Smooth muscle cell (in vitro differentiated cells): ENCODE data around the gene CHRNB2. TPM values are rescaled to one million over a fixed set of nuclear protein-coding genes. Genes with fewer than 3 reads are reported as not detected.
A peak's percentile ranks its signal among the peaks of the same experiment; 100 is the strongest.

Source experiments
- DNase-seq: peaks from one replicate; lab custom pipeline; 2025; ENCODE audit not compliant: unreplicated experiment; lab: John Stamatoyannopoulos, UW
- H2AFZ ChIP-seq: fragments of 200-600 bp; sonication (generic); 2 replicates; pipeline ENCODE4 v1.6.0; 2016; ENCODE audit warnings: antibody characterized with exemption, low read depth, mild to moderate bottlenecking
- H3F3A ChIP-seq: fragments of 200-600 bp; sonication (generic); 2 replicates; pipeline ENCODE4 v1.6.0; 2017; ENCODE audit warnings: antibody characterized with exemption, low read depth
- H3K27ac ChIP-seq: fragments of 200-600 bp; sonication (generic); 2 replicates; pipeline ENCODE4 v1.5.1; 2016; ENCODE audit warnings: low read depth, mild to moderate bottlenecking
- H3K27me3 ChIP-seq: fragments of 200-600 bp; sonication (generic); 2 replicates; pipeline ENCODE4 v1.6.1; 2016; ENCODE audit warnings: low read depth, mild to moderate bottlenecking
- H3K36me3 ChIP-seq: fragments of 200-600 bp; sonication (generic); 2 replicates; pipeline ENCODE4 v1.5.1; 2016; ENCODE audit warnings: low read depth
- H3K4me1 ChIP-seq: fragments of 200-600 bp; sonication (generic); 2 replicates; pipeline ENCODE4 v1.5.1; 2016; ENCODE audit warnings: low read depth
- H3K4me2 ChIP-seq: fragments of 200-600 bp; sonication (generic); 2 replicates; pipeline ENCODE4 v1.6.0; 2016; ENCODE audit warnings: mild to moderate bottlenecking
- H3K4me3 ChIP-seq: fragments of 200-600 bp; sonication (generic); 2 replicates; pipeline ENCODE4 v1.5.1; 2016; ENCODE audit warnings: mild to moderate bottlenecking
- H3K79me2 ChIP-seq: fragments of 200-600 bp; sonication (generic); 2 replicates; pipeline ENCODE4 v1.6.0; 2016; ENCODE audit warnings: low read depth, mild to moderate bottlenecking
- H3K9ac ChIP-seq: fragments of 200-600 bp; sonication (generic); 2 replicates; pipeline ENCODE4 v1.6.0; 2016; ENCODE audit warnings: low read depth
- H3K9me3 ChIP-seq: fragments of 200-600 bp; sonication (generic); replicated peaks from 2 replicates; pipeline ENCODE4 v1.5.1; 2016; ENCODE audit warnings: low read depth
- H4K20me1 ChIP-seq: fragments of 200-600 bp; sonication (generic); 2 replicates; pipeline ENCODE4 v1.6.0; 2016; ENCODE audit warnings: low read depth
- WGBS: methylation state at CpG from one replicate; pipeline ENCODE4 v1.1.7; 2016; ENCODE audit warnings: low lambda C conversion rate; 5-methylcytosine and 5-hydroxymethylcytosine counted together
- polyA plus RNA-seq: library from polyadenylated mRNA; unstranded; fragments of >200 nt; fragmentation: Nextera tagmentation; extraction: Ambion mirVana; gene quantifications from 2 replicates; pipeline ENCODE4 v1.2.1, GENCODE V29; 2016
- total RNA-seq: library from RNA; depleted of rRNA; stranded (reverse); fragments of >200 nt; gene quantifications from 2 replicates; pipeline ENCODE4 v1.2.3, GENCODE V29; 2014
- TF ChIP-seq, protein P1 (sequence below): fragments of 200-600 bp; sonication (generic); IDR thresholded peaks from 2 replicates; pipeline ENCODE4 v1.5.1; 2017; ENCODE audit warnings: borderline replicate concordance, mild to moderate bottlenecking, antibody characterized with exemption; ENCODE audit not compliant: insufficient read depth, poor library complexity, severe bottlenecking

The CHRNB2 gene
- total and polyA plus RNA-seq, 2 experiments from 2014 or later = not detected

- H3K4me3 ChIP-seq = no peak overlapping the region
- H3K4me1 ChIP-seq = no peaks in the 10 kb centered on the region
- H3K27ac ChIP-seq = no peak overlapping the region
- no peaks in the 10 kb centered on the region for H3K9me3 ChIP-seq
- H3K27me3 ChIP-seq = no peaks in the 10 kb centered on the region
- 53% methylated on average over 11 of the region's 11 CpGs for WGBS
- TF ChIP-seq, protein P1, sequence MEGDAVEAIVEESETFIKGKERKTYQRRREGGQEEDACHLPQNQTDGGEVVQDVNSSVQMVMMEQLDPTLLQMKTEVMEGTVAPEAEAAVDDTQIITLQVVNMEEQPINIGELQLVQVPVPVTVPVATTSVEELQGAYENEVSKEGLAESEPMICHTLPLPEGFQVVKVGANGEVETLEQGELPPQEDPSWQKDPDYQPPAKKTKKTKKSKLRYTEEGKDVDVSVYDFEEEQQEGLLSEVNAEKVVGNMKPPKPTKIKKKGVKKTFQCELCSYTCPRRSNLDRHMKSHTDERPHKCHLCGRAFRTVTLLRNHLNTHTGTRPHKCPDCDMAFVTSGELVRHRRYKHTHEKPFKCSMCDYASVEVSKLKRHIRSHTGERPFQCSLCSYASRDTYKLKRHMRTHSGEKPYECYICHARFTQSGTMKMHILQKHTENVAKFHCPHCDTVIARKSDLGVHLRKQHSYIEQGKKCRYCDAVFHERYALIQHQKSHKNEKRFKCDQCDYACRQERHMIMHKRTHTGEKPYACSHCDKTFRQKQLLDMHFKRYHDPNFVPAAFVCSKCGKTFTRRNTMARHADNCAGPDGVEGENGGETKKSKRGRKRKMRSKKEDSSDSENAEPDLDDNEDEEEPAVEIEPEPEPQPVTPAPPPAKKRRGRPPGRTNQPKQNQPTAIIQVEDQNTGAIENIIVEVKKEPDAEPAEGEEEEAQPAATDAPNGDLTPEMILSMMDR = peak; percentile 32
- H3K4me2 ChIP-seq = no peak overlapping the region
- DNase-seq = no peak
- no peaks in the 10 kb centered on the region for H3K36me3 ChIP-seq
- no peaks in the 10 kb centered on the region for H3K79me2 ChIP-seq
- no peaks in the 10 kb centered on the region for H3F3A ChIP-seq
- no peak overlapping the region for H2AFZ ChIP-seq
- H3K9ac ChIP-seq = no peak overlapping the region
- no peaks in the 10 kb centered on the region for H4K20me1 ChIP-seq
Observed at GRCh38 chr1:154533952-154534844, 33.4 kb upstream of the CHRNB2 start.

GRCh38 chr1:154536570-154536969 is 31.0 kb upstream of the CHRNB2 start:
- 69% methylated on average over 7 of the region's 7 CpGs for WGBS
- no peak for DNase-seq
- no peak overlapping the region for H3K9ac ChIP-seq
- no peak overlapping the region for H3K4me2 ChIP-seq
- no peak overlapping the region for H3K4me3 ChIP-seq
- TF ChIP-seq, protein P1 = no peak
- no peaks in the 10 kb centered on the region for H3K9me3 ChIP-seq
- H3K27me3 ChIP-seq = peaks cover 7% of the 10 kb centered on the region
- no peak overlapping the region for H2AFZ ChIP-seq
- H3K79me2 ChIP-seq = no peaks in the 10 kb centered on the region
- H3K4me1 ChIP-seq = no peaks in the 10 kb centered on the region
- H4K20me1 ChIP-seq = no peaks in the 10 kb centered on the region
- no peaks in the 10 kb centered on the region for H3F3A ChIP-seq
- no peaks in the 10 kb centered on the region for H3K36me3 ChIP-seq
- no peak overlapping the region for H3K27ac ChIP-seq

DNA sequence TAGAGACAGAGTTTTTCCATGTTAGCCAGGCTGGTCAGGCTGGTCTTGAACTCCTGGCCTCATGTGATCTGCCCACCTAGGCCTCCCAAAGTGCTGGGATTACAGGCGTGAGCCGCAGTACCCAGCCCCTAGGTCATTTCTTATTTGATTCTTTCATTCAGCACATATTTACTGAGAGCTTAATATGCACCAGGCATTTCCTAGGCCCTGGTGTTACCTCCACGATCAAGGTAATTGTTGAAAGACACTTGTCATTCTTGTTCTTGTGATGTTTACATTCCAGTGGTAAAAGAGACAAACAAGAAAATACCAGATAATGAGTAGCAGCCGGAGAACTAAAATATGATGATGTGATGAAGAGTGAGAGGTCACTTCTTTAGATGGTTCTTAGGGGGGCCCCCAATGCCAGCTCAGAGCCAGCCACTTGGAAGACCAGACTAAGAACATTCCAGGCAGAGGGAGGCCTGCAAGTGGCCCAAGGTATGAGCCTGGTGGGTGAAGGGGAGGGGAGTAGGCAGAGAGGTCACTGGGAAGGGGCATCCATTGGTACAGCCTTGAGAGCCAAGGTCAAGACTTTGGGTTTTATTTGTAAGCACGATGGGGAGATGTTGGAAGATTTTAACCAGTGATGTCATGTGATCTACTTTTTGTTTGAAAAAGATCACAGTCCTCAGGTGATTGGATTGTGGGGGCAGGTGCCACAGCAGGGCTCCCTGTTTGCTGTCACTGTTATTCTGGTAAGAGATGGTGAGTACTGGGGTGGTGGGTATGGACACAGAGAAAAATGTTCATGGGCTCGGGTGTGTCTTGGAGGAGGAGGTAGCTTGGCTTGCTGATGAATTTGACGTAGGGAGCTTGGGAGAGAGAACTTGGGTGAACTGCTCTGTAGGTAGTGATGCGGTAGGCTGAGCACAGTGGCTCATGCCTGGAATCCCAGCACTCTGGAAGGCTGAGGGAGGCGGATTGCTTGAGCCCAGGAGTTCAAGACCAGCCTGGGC is 27.8 kb upstream of the CHRNB2 start:
- Histone ChIP-seq H2AFZ (no peak overlapping the region), H3K27ac (no peak overlapping the region), H3K4me2 (no peak overlapping the region), H3F3A (no peaks in the 10 kb centered on the region), H3K79me2 (no peaks in the 10 kb centered on the region), H3K4me3 (no peak overlapping the region), H3K9ac (no peak overlapping the region), H3K36me3 (no peaks in the 10 kb centered on the region), H3K4me1 (no peaks in the 10 kb centered on the region), H3K27me3 (peaks cover 19% of the 10 kb centered on the region), H3K9me3 (no peaks in the 10 kb centered on the region), H4K20me1 (no peaks in the 10 kb centered on the region)
- DNase-seq = no peak
- TF ChIP-seq, protein P1 = no peak
- 86% methylated on average over 9 of the region's 9 CpGs for WGBS
